Gastrocnemius medialis (tissue), 4 donors: ENCODE measurements around the gene ZBTB46.

ENCODE experiments used
- POLR2A ChIP-seq, 2 donors: fragments of 450-650 bp; IDR thresholded peaks; one replicate each; pipeline ENCODE4 v1.6.1; 2017; ENCODE audit warnings: antibody characterized with exemption in 2 of 2, mild to moderate bottlenecking in 2 of 2, moderate library complexity in 2 of 2
- TF ChIP-seq, protein P1 (sequence below), 5 experiments: fragments of 450-650 bp in 3 of 5; fragments of 200-600 bp in 2 of 5; sonication (generic) in 2 of 5; IDR thresholded peaks in 4 of 5; conservative IDR thresholded peaks in 1 of 5; 1 replicate in 4 of 5; 2 replicates in 1 of 5; pipeline ENCODE4 v1.5.1; 2016 to 2019; ENCODE audit warnings: antibody characterized with exemption in 5 of 5, mild to moderate bottlenecking in 3 of 5, moderate library complexity in 3 of 5

DNA sequence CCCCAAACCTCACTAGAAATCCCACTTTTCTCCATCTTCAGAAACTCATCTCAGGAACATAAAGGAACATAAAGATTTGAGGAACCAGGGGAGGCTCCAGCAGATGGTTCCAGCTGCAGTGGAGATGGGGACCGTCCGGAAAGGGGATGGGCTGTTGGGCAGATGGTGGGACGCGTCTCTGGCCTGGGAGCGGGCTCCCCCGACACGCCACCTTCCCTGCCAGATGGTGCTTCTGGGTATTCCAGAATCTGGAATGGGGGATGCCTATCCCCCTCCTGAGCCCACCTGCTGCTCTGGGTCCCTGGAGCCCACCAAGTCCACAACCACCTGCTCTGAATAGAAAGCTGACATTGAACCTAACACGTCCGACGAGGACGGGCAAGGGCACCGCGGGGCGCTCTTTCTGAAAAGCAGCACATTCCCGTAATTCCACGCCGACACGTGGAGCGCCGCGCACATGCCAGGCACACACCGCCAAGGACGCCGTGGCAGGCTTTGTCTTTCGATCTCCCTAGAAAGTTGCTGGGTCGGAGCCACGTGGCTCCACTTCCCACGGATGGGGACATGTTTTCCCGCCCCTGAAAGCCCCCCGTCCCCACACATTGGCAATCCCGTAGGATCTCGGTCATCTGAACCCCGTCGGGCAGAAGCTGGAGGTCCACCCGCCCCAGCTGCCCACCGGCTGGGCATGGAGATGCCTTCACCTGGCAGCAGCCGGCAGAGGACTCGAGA lies 64.2 kb downstream of the ZBTB46 start:
- TF ChIP-seq, protein P1, sequence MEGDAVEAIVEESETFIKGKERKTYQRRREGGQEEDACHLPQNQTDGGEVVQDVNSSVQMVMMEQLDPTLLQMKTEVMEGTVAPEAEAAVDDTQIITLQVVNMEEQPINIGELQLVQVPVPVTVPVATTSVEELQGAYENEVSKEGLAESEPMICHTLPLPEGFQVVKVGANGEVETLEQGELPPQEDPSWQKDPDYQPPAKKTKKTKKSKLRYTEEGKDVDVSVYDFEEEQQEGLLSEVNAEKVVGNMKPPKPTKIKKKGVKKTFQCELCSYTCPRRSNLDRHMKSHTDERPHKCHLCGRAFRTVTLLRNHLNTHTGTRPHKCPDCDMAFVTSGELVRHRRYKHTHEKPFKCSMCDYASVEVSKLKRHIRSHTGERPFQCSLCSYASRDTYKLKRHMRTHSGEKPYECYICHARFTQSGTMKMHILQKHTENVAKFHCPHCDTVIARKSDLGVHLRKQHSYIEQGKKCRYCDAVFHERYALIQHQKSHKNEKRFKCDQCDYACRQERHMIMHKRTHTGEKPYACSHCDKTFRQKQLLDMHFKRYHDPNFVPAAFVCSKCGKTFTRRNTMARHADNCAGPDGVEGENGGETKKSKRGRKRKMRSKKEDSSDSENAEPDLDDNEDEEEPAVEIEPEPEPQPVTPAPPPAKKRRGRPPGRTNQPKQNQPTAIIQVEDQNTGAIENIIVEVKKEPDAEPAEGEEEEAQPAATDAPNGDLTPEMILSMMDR (IDR thresholded peaks at IDR 0.05 in 4 of 5, conservative IDR thresholded peaks at IDR 0.05 in 1 of 5) = no peak
- no peak for TF ChIP-seq POLR2A (IDR thresholded peaks at IDR 0.05)
